HG03045 (cell line): ENCODE measurements around the gene PKM.

Experiments
- ATAC-seq: cut with Tn5 transposase; IDR thresholded peaks from one replicate; pipeline ENCODE4 v1.9.1; 2021; ENCODE audit warnings: mild to moderate bottlenecking, moderate library complexity; ENCODE audit not compliant: unreplicated experiment

Gene PKM

GRCh38 chr15:72161361-72162132, 69.4 kb downstream of the PKM start:
- ATAC-seq: no peak

GRCh38 chr15:72160696-72161245, 70.2 kb downstream of the PKM start:
- ATAC-seq: no peak

DNA sequence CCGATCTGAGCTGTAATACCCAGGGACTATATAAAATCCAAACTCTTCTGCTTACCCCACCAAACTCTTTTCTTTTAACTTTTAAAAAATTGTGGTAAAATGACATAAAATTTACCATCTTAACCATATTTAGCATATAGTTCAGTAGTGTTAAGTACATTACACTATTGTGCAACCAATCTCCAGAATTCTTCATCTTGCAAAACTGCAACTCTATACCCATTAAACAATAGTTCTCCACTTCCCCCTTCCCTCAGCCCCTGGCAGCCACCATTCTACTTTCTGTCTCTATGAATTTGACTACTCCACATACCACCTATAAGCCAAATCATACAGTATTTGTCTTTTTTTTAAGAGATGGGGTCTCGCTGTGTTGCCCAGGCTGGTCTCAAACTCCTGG, 74.1 kb downstream of the PKM start:
- ATAC-seq: no peak

- ATAC-seq: peak; percentile 53
These were observed 75.1 kb downstream of the PKM start for GRCh38 chr15:72155635-72156616.

- ATAC-seq: no peak
These were observed 75.9 kb downstream of the PKM start for GRCh38 chr15:72155003-72155621.

DNA sequence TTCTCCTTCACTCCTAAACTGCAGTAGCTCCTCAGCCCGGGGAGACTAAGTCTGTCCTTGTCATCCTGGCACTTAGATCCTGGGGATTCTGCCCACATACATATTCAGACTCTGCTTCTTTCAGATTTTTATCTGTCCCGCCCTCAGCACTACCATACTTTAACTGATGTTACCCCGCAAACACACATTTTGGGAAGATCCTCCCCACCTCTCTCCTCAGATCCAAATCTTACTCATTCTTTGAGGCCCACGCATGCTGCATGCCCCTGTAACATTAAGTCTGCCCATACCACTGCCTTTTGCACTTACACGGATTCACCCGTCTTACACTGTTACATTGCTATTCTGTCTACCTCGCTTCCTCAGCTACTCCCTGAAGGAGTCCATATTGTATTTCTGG, 76.7 kb downstream of the PKM start:
- ATAC-seq: no peak

- ATAC-seq: no peak
These were observed 77.6 kb downstream of the PKM start for GRCh38 chr15:72153269-72154000.
